Measurements from ENCODE around the gene SLC9B2. TPM values are rescaled to one million over a fixed set of nuclear protein-coding genes. Genes with fewer than 3 reads are reported as not detected.

Gene SLC9B2
- total RNA-seq, 2 donors from 2014 or later, result 1.2 to 3.1 TPM

GRCh38 chr4:102981005-102981404, 95.6 kb downstream of the SLC9B2 start:
- ATAC-seq (no peak), DNase-seq (no peak)
- intact Hi-C loops (cut with DNase I, micrococcal nuclease), result no loop called here

Other genes with a start within 250 kb of the SLC9B2 start
- 100 to 1,000 TPM; 289 to 296 TPM for gene UBE2D3, start 249.2 kb downstream of the SLC9B2 start, total RNA-seq
- 10 to 100 TPM; 24.1 TPM for gene CISD2, start 207.8 kb downstream of the SLC9B2 start, total RNA-seq
- under 1 TPM; 0.39 to 0.46 TPM for gene SLC9B1, start 57.1 kb downstream of the SLC9B2 start, total RNA-seq
- 10 to 100 TPM; 28.6 to 35.4 TPM for gene BDH2, start 23.1 kb upstream of the SLC9B2 start, total RNA-seq
- gene CENPE, start 121.6 kb upstream of the SLC9B2 start, total RNA-seq, result 1 to 10 TPM; 2.2 to 6.6 TPM

Data from left colon (tissue), 2 donors.